GM19468 (cell line): ENCODE results near the gene LIN7B.

ENCODE experiments used
- ATAC-seq: cut with Tn5 transposase; IDR thresholded peaks from one replicate; pipeline ENCODE4 v1.9.1; 2021; ENCODE audit warnings: mild to moderate bottlenecking, moderate library complexity, moderate number of reproducible peaks; ENCODE audit not compliant: unreplicated experiment; ENCODE audit errors: extremely low read depth

LIN7B gene

DNA sequence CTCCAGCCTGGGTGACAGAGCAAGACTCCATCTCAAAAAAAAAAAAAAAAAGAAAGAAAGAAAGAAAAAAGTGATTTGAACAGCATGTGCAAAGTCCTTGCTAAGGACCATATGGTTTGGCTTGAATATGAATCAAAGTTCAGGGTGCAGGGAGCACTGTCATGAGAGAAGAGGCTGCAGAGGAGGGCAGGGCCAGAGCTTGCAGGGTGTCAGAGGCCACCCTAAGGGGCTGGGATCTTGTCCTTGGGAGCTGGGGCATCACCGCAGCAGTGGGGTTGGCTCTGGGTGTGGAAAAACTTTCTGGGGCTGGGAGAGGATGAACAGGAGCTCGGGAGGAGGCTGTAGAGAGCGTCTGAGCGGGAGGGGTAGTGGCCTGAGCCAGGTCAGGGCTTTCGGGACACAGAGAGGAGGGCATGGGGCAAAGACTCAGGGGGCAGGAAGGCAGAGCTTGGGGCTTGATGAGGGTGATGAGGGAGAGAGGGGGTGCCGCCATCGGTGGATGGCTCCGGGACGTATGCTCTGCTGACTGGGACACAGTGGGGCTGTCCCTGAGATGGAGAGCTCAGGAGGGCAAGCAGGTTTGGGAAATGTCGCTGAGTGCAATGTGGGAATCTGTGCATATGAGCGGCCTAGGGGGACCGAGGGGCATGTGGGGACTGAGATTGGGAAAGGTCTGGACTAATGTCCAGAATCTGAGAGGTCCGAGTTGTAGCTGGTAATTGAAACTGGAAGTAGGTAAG, 46.5 kb downstream of the LIN7B start:
- no peak for ATAC-seq

DNA sequence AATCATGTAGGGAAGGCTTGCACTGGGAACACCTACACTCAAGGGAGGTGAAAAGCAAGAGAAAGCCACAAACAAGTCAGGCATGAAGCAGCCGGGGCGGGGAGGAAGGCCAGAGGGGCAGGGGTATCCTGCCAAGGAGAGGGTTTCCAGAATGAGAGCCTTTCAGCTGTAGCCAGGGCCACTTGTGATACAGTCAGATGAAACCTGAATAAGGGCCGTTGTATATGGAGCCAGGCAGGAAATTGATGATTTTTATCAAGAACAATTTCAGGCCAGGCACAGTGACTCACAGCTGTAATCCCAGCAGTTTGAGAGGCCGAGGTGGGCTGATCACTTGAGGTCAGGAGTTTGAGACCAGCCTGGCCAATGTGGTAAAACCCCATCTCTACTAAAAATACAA, 47.8 kb downstream of the LIN7B start:
- no peak for ATAC-seq

DNA sequence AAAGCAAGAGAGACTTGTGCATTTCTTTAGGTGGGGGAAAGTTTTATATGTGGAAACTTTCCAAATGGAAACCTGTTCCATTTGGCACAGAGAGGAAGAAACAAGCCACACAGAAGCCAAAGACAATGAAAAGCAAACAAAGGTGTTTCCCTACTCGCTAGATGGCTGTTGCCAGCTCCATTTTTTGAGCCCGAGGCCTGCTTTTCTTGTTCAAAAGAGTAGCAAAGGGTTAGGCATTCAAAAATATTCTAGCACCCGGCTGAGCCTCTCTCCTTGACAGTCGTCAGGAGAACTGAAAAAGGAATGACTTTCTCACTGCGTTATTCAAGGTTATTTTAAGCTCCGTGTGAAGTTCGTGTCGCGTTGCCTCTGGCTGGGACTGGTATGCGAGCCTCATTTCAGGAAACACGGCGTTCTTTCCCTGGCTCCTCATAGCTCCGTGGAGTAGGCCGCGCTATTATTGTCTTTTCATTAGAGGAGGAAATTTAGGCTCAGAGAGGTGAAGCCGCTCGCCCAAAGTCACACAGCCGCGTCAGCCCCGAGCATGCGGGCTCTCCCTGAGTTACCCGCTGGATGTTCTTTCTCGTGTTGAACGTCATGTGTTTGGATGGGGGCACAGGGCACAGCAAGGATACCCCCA, 51.1 kb downstream of the LIN7B start:
- no peak for ATAC-seq

DNA sequence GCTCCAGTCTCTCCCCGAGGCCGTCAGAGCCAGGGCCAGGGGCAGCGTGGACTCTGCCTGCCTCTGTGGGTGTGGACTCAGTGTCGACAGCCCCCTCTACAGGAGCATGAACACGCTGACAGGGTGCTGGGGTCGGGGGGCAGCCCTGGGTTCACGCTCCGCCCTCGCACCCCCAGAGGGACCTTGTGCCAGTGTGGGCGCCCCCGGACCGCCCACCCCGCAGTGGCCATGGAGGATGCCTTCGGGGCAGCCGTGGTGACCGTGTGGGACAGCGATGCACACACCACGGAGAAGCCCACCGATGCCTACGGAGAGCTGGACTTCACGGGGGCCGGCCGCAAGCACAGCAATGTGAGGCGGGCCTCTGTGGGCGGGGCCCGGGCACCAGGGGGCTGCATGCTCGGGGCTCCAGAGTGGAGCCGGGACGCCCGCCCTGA, 51.7 kb downstream of the LIN7B start:
- ATAC-seq: no peak

DNA sequence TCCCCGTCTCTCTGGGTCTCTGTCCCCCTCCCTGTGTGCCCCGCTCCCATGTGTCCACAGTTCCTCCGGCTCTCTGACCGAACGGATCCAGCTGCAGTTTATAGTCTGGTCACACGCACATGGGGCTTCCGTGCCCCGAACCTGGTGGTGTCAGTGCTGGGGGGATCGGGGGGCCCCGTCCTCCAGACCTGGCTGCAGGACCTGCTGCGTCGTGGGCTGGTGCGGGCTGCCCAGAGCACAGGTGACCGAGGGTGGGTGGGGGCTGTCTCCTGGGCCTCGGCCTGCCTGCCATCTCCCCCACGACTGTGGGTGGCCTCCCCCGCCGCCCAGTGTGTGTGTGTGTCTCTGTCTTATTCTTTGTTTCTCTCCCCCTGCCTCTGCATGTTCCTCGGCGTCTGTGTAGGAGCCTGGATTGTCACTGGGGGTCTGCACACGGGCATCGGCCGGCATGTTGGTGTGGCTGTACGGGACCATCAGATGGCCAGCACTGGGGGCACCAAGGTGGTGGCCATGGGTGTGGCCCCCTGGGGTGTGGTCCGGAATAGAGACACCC, 53.8 kb downstream of the LIN7B start:
- no peak for ATAC-seq
